HG03097 (cell line): ENCODE data around the gene POMT1.
"Not testable (repeated sequence)": the region's sequence is repeated elsewhere in the genome, so short reads cannot be mapped to it uniquely, and the experiment has no call there.

Experiments
- ATAC-seq: cut with Tn5 transposase; IDR thresholded peaks from one replicate; pipeline ENCODE4 v1.9.1; 2021; ENCODE audit not compliant: unreplicated experiment, low FRiP score

POMT1 gene

GRCh38 chr9:131502781-131503625 lies at the start of gene POMT1:
Gene POMT1 (plus strand): TSS chr9:131502918. CDS start chr9:131504219, 1,301 bp downstream.
- peak; percentile 85 for ATAC-seq

DNA sequence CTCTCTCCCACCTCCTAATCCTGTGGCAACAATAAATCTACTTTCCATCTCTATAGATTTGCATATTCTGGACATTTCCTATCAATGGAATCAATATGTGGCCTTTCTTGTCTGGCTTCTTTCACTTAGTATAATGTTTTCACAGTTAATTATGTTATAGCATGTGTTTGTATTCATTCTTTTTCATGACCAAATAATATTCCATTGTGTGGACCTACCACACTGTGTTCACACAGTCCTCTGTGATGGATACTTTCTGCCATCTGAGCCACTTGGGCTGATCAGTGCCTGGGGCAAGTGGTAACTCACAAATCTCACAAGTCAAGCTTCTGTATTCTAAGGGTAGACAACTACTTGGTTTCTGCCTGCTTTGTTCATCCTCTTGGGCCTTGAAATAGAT lies 48.7 kb upstream of the POMT1 start:
- no peak for ATAC-seq

DNA sequence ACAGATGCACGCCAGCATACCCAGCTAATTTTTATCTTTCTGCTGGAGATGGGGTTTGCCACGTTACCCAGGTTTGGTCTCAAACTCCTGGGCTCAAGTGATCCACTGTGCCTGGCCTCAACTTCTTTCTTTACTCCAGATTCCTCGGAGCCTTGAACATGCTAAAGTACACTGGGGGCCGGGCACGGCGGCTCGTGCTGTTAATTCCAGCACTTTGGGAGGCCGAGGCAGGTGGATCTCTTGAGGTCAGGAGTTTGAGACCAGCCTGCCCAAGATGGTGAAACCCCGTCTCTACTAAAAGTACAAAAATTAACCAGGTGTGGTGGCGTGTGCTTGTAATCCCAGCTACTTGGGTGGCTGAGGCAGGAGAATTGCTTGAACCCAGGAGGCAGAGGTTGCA lies 47.1 kb upstream of the POMT1 start:
- ATAC-seq, result not testable (repeated sequence)

DNA sequence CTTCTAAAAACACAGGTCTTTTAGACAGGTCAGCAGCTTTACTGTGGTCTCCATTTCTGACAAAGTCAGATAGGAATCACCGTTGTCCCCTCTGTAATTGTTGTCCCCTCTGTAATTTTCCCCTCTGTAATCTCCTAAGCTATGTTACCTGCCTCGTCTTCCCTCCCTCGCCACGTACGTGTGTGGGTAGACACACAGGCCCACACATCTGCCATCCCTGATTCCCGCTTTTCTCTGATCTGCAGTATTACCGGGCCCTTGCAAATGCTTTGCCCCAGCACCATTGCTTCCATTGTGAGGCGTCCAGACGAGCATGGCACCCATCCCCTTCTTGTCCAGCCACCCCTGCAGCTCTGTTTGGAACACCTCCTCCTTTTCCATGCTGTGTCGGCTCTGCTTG lies 45.0 kb upstream of the POMT1 start:
- no peak for ATAC-seq

DNA sequence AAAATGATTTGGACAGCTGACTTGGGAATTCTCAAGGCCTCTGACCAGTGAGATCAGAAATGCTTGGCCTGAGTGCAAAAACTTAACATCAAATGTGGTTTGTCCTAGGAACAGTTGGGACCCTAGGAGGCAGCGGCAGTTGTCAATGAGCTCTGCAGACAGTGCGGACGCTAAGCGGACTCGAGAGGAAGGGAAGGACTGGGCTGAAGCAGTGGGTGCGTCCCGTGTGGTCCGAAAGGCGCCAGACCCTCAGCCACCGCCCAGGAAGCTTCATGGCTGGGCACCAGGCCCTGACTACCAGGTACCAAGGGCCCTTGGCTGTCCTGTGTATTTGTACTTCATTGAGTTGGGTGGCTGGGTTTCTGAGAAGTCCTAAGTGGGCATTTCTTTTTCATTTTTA lies 43.7 kb upstream of the POMT1 start:
- no peak for ATAC-seq

DNA sequence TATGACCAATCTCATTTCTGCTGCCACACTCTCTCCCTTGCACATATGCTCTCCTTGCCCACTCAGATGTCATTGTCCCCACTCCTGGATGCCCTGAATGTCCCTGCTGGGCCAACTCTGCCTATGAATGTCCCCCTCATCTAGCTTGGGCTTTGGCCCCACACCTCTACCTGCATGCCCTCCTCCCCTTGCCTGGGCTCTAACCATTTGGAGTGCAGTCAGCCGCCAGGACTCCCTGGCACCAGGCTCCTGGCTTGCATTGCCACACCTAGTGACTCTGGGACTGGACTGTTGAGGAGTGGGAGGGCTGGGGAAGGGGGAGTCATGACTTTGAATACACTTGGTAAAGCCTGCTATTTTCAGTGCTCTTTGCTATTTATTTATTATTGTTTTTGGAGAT lies 41.6 kb upstream of the POMT1 start:
- ATAC-seq, result no peak

DNA sequence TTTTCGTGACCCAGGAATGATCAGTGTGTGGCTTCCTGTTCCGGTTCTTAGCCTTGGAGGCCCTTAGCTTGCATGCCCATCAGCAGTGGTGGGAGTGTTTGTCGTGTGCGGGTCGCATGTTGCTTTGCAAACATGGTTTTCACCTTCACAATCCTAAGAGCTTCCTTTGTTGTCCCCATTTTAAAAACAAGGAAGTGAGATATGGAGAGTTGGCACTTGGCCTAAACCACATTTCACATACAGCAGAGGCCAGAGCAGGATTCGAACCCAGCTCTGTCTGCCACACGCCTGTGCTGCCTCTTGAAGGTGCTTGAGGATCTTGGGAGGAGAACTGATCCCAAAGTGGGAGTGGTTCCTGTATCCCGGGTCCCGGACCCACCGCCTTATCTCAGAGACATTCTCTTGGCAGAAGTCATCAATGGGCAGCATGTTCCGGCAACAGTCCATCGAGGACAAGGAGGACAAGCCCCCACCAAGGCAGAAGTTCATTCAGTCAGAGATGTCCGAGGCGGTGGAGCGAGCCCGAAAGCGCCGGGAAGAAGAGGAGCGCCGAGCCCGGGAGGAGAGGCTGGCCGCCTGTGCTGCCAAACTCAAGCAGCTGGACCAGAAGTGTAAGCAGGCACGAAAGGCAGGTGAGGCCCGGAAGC lies 38.2 kb upstream of the POMT1 start:
- ATAC-seq, result no peak

DNA sequence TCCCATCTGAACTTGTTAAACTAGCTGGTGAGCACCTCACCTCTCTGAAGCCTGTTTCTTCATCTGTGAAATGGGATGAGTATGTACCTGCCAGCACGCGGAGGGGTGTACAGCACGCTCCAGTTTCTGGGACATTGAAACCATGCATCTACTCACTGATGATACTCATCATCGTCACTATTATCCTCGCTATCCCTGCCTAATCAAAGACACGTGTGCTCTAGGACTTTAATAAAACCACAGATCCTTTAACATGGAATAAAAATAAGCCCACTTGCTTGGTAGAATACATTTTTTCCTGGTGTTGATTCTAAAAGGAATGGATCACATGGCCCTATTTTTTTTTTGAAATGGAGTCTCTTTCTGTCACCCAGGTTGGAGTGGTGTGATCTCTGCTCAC lies 37.3 kb upstream of the POMT1 start:
- ATAC-seq, result no peak

DNA sequence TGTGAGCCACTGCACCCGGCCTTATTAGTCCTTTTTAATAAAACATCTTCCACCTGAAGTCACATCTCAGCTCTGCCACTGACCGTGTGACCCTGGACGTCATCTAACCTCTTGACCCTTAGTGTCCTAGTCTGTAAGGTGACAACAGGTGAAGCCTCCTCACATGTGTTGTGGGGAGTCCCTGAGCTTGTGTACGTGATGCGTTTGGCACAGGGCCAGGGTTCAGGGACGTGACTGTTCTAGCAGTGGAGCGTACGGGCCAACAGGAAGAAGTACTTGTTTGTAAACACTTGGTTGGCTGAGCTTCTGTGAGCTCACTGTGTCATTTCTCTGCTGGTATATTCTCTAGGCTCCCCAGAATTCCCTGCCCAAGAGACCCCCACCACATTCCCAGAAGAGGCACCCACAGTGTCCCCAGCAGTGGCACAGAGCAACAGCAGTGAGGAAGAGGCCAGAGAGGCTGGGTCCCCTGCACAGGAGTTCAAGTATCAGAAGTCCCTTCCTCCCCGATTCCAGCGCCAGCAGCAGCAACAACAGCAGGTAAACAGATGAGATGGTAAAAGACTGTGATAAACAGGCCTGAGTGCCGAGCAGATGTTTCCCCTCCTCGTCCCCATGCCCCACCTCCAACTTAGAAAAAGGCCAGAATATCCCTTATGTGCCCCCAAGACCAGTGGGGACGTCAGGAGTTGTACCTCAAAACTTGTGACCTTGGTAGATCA lies 35.3 kb upstream of the POMT1 start:
- ATAC-seq, result no peak

GRCh38 chr9:131468031-131468430 lies 34.7 kb upstream of the POMT1 start:
- ATAC-seq, result no peak

GRCh38 chr9:131469356-131469755 lies 33.4 kb upstream of the POMT1 start:
- ATAC-seq, result no peak

DNA sequence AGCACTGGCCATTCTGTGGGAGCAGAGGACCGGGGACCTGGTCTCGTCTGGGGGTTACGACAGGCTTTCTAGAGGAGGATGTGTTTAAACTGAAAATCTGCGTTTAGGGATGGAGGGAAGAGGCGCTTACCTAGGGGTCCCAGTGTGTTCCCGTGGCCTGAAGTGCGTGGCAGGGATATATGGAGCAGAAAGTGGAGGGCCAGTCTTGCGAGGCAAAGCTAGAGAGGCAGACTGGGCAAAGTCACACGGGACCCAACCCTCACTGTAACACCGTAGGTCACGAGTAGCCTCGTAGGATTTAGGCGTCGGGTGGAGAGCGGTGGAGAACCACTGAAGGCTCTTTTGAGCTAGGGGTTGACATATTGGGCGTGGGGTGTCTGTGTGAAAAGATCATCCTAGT lies 32.8 kb upstream of the POMT1 start:
- ATAC-seq, result no peak

DNA sequence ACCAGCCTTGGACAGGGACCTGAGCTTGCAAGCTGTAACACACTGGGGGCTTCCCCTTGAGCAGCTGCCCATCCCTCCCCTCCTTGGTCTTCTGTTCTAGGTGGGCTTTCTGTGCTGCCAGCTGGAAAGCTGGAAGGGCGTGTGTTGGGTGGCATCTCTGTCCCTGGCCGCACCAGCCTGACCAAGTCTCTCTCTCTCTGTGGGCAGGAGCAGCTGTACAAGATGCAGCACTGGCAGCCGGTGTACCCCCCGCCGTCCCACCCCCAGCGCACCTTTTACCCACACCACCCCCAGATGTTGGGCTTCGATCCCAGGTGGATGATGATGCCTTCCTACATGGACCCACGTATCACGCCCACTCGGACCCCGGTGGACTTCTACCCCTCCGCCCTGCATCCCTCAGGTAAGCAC lies 32.1 kb upstream of the POMT1 start:
- no peak for ATAC-seq

- not testable (repeated sequence) for ATAC-seq
Measured at GRCh38 chr9:131472085-131472484, 30.6 kb upstream of the POMT1 start.

DNA sequence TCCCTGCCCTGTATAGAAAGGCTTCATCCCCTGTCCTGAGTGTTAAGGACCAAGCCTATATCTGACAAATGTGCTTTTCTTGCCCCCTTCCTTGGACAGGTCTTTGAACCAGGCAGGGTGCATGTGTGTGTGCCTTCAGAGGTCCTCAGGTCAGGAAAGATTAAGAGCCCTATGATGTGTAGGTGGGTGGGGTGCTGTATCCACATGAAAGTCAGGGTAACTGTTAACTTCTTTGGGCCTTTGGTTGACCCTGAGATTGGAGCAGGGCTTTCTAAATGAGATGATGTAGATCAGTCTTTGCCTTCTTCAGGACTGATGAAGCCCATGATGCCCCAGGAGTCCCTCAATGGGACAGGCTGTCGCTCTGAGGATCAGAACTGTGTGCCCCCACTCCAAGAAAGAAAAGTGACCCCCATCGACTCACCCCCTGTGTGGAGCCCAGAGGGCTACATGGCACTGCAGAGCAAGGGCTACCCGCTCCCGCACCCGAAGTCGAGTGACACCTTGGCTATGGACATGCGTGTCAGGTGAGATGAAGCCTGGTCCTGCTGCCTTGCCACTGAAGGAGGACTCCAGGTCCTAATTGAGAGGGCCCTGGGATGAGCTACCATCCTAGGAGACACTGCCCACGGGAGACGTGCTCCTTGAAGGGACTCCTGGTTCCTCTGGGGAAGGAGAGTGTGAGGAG lies 29.4 kb upstream of the POMT1 start:
- ATAC-seq, result no peak

- no peak for ATAC-seq
Measured at GRCh38 chr9:131473891-131474290, 28.8 kb upstream of the POMT1 start.

DNA sequence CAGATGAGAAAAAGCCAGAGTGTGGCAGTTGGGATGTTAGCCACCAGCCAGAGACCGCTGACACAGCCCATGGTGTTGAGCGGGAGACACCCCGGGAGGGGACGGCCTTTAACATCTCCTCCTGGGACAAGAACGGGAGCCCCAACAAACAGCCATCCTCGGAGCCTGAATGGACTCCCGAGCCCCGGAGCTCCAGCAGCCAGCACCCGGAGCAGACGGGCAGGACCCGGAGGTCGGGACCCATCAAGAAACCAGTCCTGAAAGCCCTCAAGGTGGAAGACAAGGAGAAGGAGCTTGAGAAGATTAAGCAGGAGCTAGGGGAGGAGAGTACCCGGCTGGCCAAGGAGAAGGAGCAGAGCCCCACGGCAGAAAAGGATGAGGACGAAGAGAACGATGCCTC lies 28.0 kb upstream of the POMT1 start:
- ATAC-seq, result no peak

GRCh38 chr9:131475111-131475955 lies 27.4 kb upstream of the POMT1 start:
- ATAC-seq, result no peak

DNA sequence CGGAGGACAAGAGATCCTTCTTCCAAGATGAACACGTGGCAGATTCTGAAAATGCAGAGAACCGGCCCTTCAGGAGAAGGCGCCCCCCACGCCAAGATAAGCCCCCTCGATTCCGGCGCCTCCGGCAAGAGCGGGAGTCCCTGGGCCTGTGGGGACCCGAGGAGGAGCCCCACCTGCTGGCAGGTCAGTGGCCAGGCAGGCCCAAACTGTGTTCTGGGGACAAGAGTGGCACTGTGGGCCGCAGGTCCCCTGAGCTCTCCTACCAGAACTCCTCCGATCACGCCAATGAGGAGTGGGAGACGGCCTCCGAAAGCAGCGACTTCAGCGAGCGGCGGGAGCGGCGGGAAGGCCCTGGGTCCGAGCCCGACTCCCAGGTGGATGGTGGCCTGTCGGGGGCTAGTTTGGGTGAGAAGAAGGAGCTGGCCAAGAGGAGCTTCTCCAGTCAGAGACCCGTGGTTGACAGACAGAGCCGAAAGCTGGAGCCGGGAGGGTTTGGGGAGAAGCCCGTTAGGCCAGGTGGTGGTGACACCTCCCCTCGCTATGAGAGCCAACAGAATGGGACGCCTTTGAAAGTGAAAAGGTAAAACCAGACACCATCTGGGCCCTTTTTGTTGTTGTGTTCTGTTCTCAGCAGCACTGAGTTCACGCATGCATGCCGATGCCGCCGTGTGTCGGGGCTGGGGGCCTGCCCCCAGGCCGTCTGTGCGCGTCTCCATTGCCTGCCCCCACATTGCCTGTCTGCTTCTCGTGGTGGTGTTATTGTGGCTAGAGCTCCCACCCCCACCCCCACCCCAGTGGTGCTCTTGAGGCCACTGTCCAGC lies 26.6 kb upstream of the POMT1 start:
- ATAC-seq, result no peak
